H1 (cell line): ENCODE measurements around the gene NIM1K. TPM values are rescaled to one million over a fixed set of nuclear protein-coding genes. Genes with fewer than 3 reads are reported as not detected.
A peak's percentile ranks its signal among the peaks of the same experiment; 100 is the strongest.

ENCODE experiments used
- CTCF ChIA-PET: fragments of 300-600 bp; sonication (Branson Sonifier 250); formaldehyde crosslinking; loops from one replicate; lab custom pipeline; 2021; ENCODE audit not compliant: partially characterized antibody; lab: Charles Lee
- POLR2A ChIA-PET: fragments of 300-600 bp; sonication (Branson Sonifier 250); formaldehyde crosslinking; loops from one replicate; lab custom pipeline; 2021; ENCODE audit warnings: inconsistent platforms; ENCODE audit not compliant: partially characterized antibody; lab: Charles Lee
- DNase-seq, 2 experiments: peaks; one replicate each; pipeline versions ENCODE4 v3.0.0 to v3.0.0-alpha.2; 2010 to 2022; ENCODE audit warnings: low spot score in 2 of 2, low read depth in 1 of 2, mixed read lengths in 1 of 2
- FAIRE-seq: peaks from 2 replicates; lab custom pipeline; 2011; peaks lifted over from hg19 to GRCh38; lab: Jason Lieb, UNC
- H2AFZ ChIP-seq: 2 replicates; pipeline ENCODE4 v1.8.1; 2012; ENCODE audit warnings: low read length, inconsistent platforms
- H2AK5ac ChIP-seq: 2 replicates; pipeline ENCODE4 v1.6.1; 2013; ENCODE audit warnings: low read depth, low read length
- H2BK120ac ChIP-seq: replicated peaks from 2 replicates; pipeline ENCODE3; 2013; ENCODE audit warnings: low read depth, low read length, inconsistent platforms
- H2BK12ac ChIP-seq: 2 replicates; pipeline ENCODE4 v1.6.1; 2013; ENCODE audit warnings: low read depth, low read length
- H2BK15ac ChIP-seq: 2 replicates; pipeline ENCODE4 v1.6.1; 2013; ENCODE audit warnings: low read length
- H2BK20ac ChIP-seq: 2 replicates; pipeline ENCODE4 v1.6.1; 2013; ENCODE audit warnings: low read length
- H2BK5ac ChIP-seq: 2 replicates; pipeline ENCODE4 v1.6.1; 2013; ENCODE audit warnings: low read depth, low read length
- H3K14ac ChIP-seq: 2 replicates; pipeline ENCODE4 v1.6.1; 2013; ENCODE audit warnings: inconsistent platforms; ENCODE audit not compliant: insufficient read length
- H3K18ac ChIP-seq: 2 replicates; pipeline ENCODE4 v1.6.1; 2013; ENCODE audit warnings: low read length; ENCODE audit errors: extremely low read depth
- H3K23ac ChIP-seq: 2 replicates; pipeline ENCODE4 v1.6.1; 2013; ENCODE audit warnings: inconsistent platforms; ENCODE audit not compliant: insufficient read length
- H3K23me2 ChIP-seq: 2 replicates; pipeline ENCODE4 v1.6.1; 2013; ENCODE audit warnings: low read depth, low read length
- H3K27ac ChIP-seq: 2 replicates; pipeline ENCODE4 v1.6.1; 2011; ENCODE audit warnings: low read depth, low read length, inconsistent platforms
- H3K27me3 ChIP-seq, 4 experiments: replicated peaks in 1 of 4; 1 replicate in 1 of 4; 2 replicates in 3 of 4; pipeline versions ENCODE4 v1.6.1 to v1.8.1; 2011 to 2013; ENCODE audit warnings: low read length in 3 of 4, mild to moderate bottlenecking in 3 of 4, inconsistent platforms in 2 of 4, mixed read lengths in 2 of 4, moderate library complexity in 1 of 4; ENCODE audit not compliant: control insufficient read depth in 3 of 4, insufficient read depth in 3 of 4; ENCODE audit errors: extremely low read depth in 1 of 4
- H3K36me3 ChIP-seq, 4 experiments: 2 replicates each; pipeline versions ENCODE4 v1.6.1 to v1.8.1; 2011 to 2013; ENCODE audit warnings: mild to moderate bottlenecking in 4 of 4, low read length in 3 of 4, moderate library complexity in 2 of 4, control low read depth in 1 of 4, inconsistent platforms in 1 of 4; ENCODE audit not compliant: insufficient read depth in 4 of 4, control insufficient read depth in 2 of 4
- H3K4ac ChIP-seq: replicated peaks from 2 replicates; pipeline ENCODE3; 2013; ENCODE audit warnings: low read length, low read depth, mixed read lengths, inconsistent platforms; ENCODE audit not compliant: insufficient read length
- H3K4me1 ChIP-seq, 4 experiments: replicated peaks in 1 of 4; 1 replicate in 1 of 4; 2 replicates in 3 of 4; pipeline versions ENCODE4 v1.6.1 to v1.8.1; 2011 to 2013; ENCODE audit warnings: low read length in 3 of 4, inconsistent platforms in 2 of 4, mixed read lengths in 1 of 4; ENCODE audit not compliant: insufficient read depth in 4 of 4, control insufficient read depth in 3 of 4
- H3K4me2 ChIP-seq, 2 experiments: 2 replicates each; pipeline versions ENCODE4 v1.6.1 to v1.8.1; 2011 to 2013; ENCODE audit warnings: low read depth in 2 of 2, low read length in 2 of 2, control low read depth in 1 of 2, inconsistent platforms in 1 of 2, mild to moderate bottlenecking in 1 of 2; ENCODE audit not compliant: insufficient read depth in 1 of 2
- H3K4me3 ChIP-seq, 4 experiments: fragments of 200-600, 300-600 bp in 1 of 4; sonication (generic), shearing (Covaris generic), sonication (Bioruptor Twin) in 1 of 4; 2 replicates each; pipeline versions ENCODE4 v1.5.1 to v1.8.1; 2011 to 2016; ENCODE audit warnings: low read length in 4 of 4, low read depth in 3 of 4, control low read depth in 2 of 4, inconsistent platforms in 2 of 4, mild to moderate bottlenecking in 2 of 4, mixed read lengths in 1 of 4, moderate library complexity in 1 of 4; ENCODE audit not compliant: insufficient read depth in 2 of 4; ENCODE audit errors: extremely low read depth in 1 of 4
- H3K56ac ChIP-seq: replicated peaks from 2 replicates; pipeline ENCODE3; 2013; ENCODE audit warnings: low read depth, mild to moderate bottlenecking, mixed read lengths, low read length, inconsistent platforms; ENCODE audit not compliant: insufficient read length
- H3K79me1 ChIP-seq: 2 replicates; pipeline ENCODE4 v1.6.1; 2013; ENCODE audit warnings: low read depth, low read length, control low read depth
- H3K79me2 ChIP-seq, 2 experiments: 2 replicates each; pipeline versions ENCODE4 v1.6.1 to v1.8.1; 2012 to 2013; ENCODE audit warnings: low read length in 2 of 2, mild to moderate bottlenecking in 2 of 2, inconsistent platforms in 1 of 2; ENCODE audit not compliant: insufficient read depth in 2 of 2, control insufficient read depth in 1 of 2
- H3K9ac ChIP-seq, 4 experiments: replicated peaks in 1 of 4; 1 replicate in 1 of 4; 2 replicates in 3 of 4; pipeline versions ENCODE4 v1.6.1 to v1.8.1; 2011 to 2013; ENCODE audit warnings: low read depth in 3 of 4, low read length in 3 of 4, control low read depth in 2 of 4, mild to moderate bottlenecking in 2 of 4, moderate library complexity in 2 of 4, inconsistent platforms in 1 of 4; ENCODE audit errors: extremely low read depth in 1 of 4
- H3K9me3 ChIP-seq, 2 experiments: 2 replicates each; pipeline versions ENCODE4 v1.6.1 to v1.8.1; 2012 to 2013; ENCODE audit warnings: mild to moderate bottlenecking in 2 of 2, moderate library complexity in 2 of 2, control low read depth in 1 of 2, inconsistent platforms in 1 of 2, low read depth in 1 of 2, low read length in 1 of 2, mixed read lengths in 1 of 2; ENCODE audit not compliant: insufficient read depth in 2 of 2
- H4K20me1 ChIP-seq, 2 experiments: replicated peaks in 1 of 2; 2 replicates each; pipeline versions ENCODE3 to v1.8.1; 2011 to 2013; ENCODE audit warnings: inconsistent platforms in 2 of 2, low read length in 2 of 2, mild to moderate bottlenecking in 1 of 2; ENCODE audit not compliant: insufficient read depth in 2 of 2, control insufficient read depth in 1 of 2
- H4K5ac ChIP-seq: 2 replicates; pipeline ENCODE4 v1.6.1; 2013; ENCODE audit warnings: low read length, low read depth, mixed read lengths, inconsistent platforms; ENCODE audit not compliant: insufficient read length
- H4K8ac ChIP-seq: 2 replicates; pipeline ENCODE4 v1.8.0; 2013; ENCODE audit warnings: mild to moderate bottlenecking, moderate library complexity, low read length, inconsistent platforms; ENCODE audit not compliant: insufficient read depth; ENCODE audit errors: extremely low read depth
- H4K91ac ChIP-seq: replicated peaks from 2 replicates; pipeline ENCODE3; 2013; ENCODE audit warnings: low read length, mixed read lengths, inconsistent platforms; ENCODE audit not compliant: insufficient read length
- CEBPB ChIP-seq: IDR thresholded peaks from 2 replicates; pipeline ENCODE4 v1.6.1; 2012; ENCODE audit warnings: low read depth, low read length
- CREB1 ChIP-seq: IDR thresholded peaks from 2 replicates; pipeline ENCODE4 v1.6.1; 2012; ENCODE audit warnings: inconsistent platforms
- EGR1 ChIP-seq: IDR thresholded peaks from 2 replicates; pipeline ENCODE4 v1.6.1; 2011; ENCODE audit warnings: low read depth, low read length, borderline replicate concordance
- EZH2 ChIP-seq: fragments of 200-600 bp; sonication (generic); IDR thresholded peaks from 2 replicates; pipeline ENCODE4 v1.7.1; 2012; ENCODE audit warnings: low read depth, mild to moderate bottlenecking, moderate library complexity, low read length, inconsistent platforms; ENCODE audit not compliant: severe bottlenecking
- POLR2AphosphoS5 ChIP-seq: IDR thresholded peaks from 2 replicates; pipeline ENCODE4 v1.6.1; 2011; ENCODE audit warnings: low read depth, low read length
- POU5F1 ChIP-seq: IDR thresholded peaks from 2 replicates; pipeline ENCODE4 v1.6.1; 2011; ENCODE audit warnings: low read depth, mild to moderate bottlenecking, low read length, moderate library complexity
- RNF2 ChIP-seq: fragments of 200-900, 300-1000 bp; sonication (generic); IDR thresholded peaks from 2 replicates; pipeline ENCODE4 v1.7.1; 2016; ENCODE audit warnings: borderline replicate concordance, low read depth, mild to moderate bottlenecking, antibody characterized with exemption, low read length; ENCODE audit not compliant: poor library complexity, severe bottlenecking; ENCODE audit errors: missing control alignments
- SUZ12 ChIP-seq: fragments of 200-600 bp; sonication (generic); IDR thresholded peaks from 2 replicates; pipeline ENCODE4 v1.6.1; 2012; ENCODE audit warnings: mild to moderate bottlenecking, inconsistent platforms, low read length, moderate library complexity, mixed read lengths
- WGBS, 2 experiments: shearing (Covaris generic) in 1 of 2; methylation state at CpG; one replicate each; pipeline versions ENCODE4 v1.1.6 to v1.1.7; 2013 to 2015; ENCODE audit warnings: low lambda C conversion rate in 2 of 2, mixed read lengths in 2 of 2, inconsistent platforms in 1 of 2, low coverage in 1 of 2, missing lambda C conversion rate in 1 of 2; ENCODE audit not compliant: insufficient replicate concordance in 2 of 2, insufficient coverage in 1 of 2, insufficient read length in 1 of 2; ENCODE audit errors: extremely low coverage in 1 of 2, missing lambda C conversion rate in 1 of 2; 5-methylcytosine and 5-hydroxymethylcytosine counted together
- polyA plus RNA-seq, 7 experiments: library from polyadenylated mRNA; depleted of rRNA in 3 of 7; stranded (reverse) in 5 of 7; unstranded in 2 of 7; fragments of >200 nt in 5 of 7; fragments of 200-250 nt in 2 of 7; gene quantifications; 1 replicate in 5 of 7; 2 replicates in 1 of 7; 4 replicates in 1 of 7; pipeline versions ENCODE4 v1.2.1 to v1.2.3, GENCODE V29; 2011 to 2013; ENCODE audit warnings: missing spikeins in 2 of 7, mixed read lengths in 2 of 7
- total RNA-seq: library from RNA; stranded (reverse); fragmentation: NEBNext Ultra II Directional; extraction: Animal tissue kit (Norgen Biotek cat#: 25700); gene quantifications from 2 replicates; pipeline ENCODE4 v1.2.1, GENCODE V29; 2021
- TF ChIP-seq, protein P1 (sequence below): IDR thresholded peaks from 2 replicates; pipeline ENCODE4 v1.6.1; 2012; ENCODE audit warnings: low read length, inconsistent platforms
- TF ChIP-seq, protein P2 (sequence below): IDR thresholded peaks from 2 replicates; pipeline ENCODE4 v1.6.1; 2012; ENCODE audit warnings: inconsistent platforms

The NIM1K gene
- total and polyA plus RNA-seq, 2 of the 8 experiments (the other 6 are each of a cell fraction or from before 2014, with no cell fraction given), result not detected

DNA sequence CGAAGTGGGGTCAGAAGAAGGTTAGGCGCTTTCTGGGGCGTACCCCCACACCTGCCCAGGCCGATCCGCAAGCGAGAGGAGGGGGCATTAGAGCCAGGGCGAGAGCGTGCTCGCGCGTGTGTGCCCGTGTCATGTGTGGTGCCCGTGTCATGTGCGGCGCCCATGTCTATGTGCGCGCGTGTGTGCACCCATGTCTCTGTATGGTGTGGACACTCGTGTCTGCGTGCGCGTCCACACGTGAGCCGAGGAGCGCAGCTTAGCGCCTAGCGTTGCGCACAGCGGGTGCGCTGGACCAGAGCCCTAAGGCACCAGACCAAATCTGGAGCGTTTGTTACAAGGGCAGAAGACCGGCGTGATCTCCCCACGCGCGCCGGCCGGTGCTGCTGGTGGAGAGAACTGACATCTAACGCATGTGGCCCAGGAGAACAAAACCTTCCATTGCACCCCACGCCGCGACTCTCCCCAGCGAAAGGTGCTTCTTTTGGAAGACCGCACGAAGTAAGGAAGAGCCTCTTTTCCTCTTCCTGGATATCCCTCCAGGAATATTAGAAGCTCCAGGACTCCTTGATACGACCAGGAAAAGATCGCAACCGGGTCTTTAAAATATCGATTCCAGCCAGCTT lies 644 bp downstream of the NIM1K start:
- no peak overlapping the region for H3K27ac ChIP-seq
- H3K9ac ChIP-seq, result no peak overlapping the region
- H3K79me1 ChIP-seq, result no peaks in the 10 kb centered on the region
- H3K23ac ChIP-seq, result no peak overlapping the region
- H3K14ac ChIP-seq, result no peak overlapping the region
- no peak overlapping the region for H2BK5ac ChIP-seq
- H3K36me3 ChIP-seq, result no peaks in the 10 kb centered on the region
- peak overlapping the region; percentile 86 to 98 for H3K4me2 ChIP-seq
- no peak overlapping the region for H4K91ac ChIP-seq
- FAIRE-seq (no peak), DNase-seq (peak in 1 of 2 experiments; percentile 49)
- peaks cover 17% of the 10 kb centered on the region for H3K23me2 ChIP-seq
- peaks cover 0 to 5% of the 10 kb centered on the region in 2 experiments for H4K20me1 ChIP-seq
- H3K27me3 ChIP-seq, result peaks cover 8 to 36% (median 29%) of the 10 kb centered on the region in 4 experiments; a peak in 6 of 7 replicates
- H2BK15ac ChIP-seq, result no peak overlapping the region
- H3K9me3 ChIP-seq, result no peaks in the 10 kb centered on the region
- no peak overlapping the region for H3K4ac ChIP-seq
- no peaks in the 10 kb centered on the region for H3K79me2 ChIP-seq
- no peak overlapping the region for H3K56ac ChIP-seq
- H4K5ac ChIP-seq, result no peak overlapping the region
- ChIA-PET CTCF (interaction anchor here (0.7 to 2.1 kb wide), 6 partner anchors 10 to 198 kb away, joined by 3 to 6 read pairs (median 4); partner anchors contain the start of gene HMGCS1), POLR2A (interaction anchor here (0.8 to 1.2 kb wide), 2 partner anchors 72 kb away, joined by 3 to 4 read pairs; partner anchors contain the start of gene ZNF131)
- no peak overlapping the region for H3K18ac ChIP-seq
- no peak overlapping the region for H2AK5ac ChIP-seq
- 0 out of 2 replicates have a peak overlapping the region, but pooled peaks have one; percentile 39 for H2BK12ac ChIP-seq
- H2BK120ac ChIP-seq, result no peak overlapping the region
- peak overlapping the region; percentile 34 to 70 (median 47); a peak in 7 of 8 replicates for H3K4me3 ChIP-seq
- peak overlapping the region; percentile 25 for H4K8ac ChIP-seq
- no peak overlapping the region for H2AFZ ChIP-seq
- peaks cover 6 to 10% (median 8%) of the 10 kb centered on the region in 4 experiments for H3K4me1 ChIP-seq
- 2% methylated on average over 49 of the region's 49 CpGs; no CpG with 5 or more reads in 1 of the 2 experiments for WGBS, 2 experiments
- H2BK20ac ChIP-seq, result no peak overlapping the region
- TF ChIP-seq POU5F1 (no peak), CEBPB (no peak), CREB1 (no peak), SUZ12 (peak; percentile 67; the same call in 1 of the 2 replicates), RNF2 (peak; percentile 56), POLR2AphosphoS5 (no peak), EZH2 (peak; percentile 67), EGR1 (no peak)
- TF ChIP-seq, protein P1, sequence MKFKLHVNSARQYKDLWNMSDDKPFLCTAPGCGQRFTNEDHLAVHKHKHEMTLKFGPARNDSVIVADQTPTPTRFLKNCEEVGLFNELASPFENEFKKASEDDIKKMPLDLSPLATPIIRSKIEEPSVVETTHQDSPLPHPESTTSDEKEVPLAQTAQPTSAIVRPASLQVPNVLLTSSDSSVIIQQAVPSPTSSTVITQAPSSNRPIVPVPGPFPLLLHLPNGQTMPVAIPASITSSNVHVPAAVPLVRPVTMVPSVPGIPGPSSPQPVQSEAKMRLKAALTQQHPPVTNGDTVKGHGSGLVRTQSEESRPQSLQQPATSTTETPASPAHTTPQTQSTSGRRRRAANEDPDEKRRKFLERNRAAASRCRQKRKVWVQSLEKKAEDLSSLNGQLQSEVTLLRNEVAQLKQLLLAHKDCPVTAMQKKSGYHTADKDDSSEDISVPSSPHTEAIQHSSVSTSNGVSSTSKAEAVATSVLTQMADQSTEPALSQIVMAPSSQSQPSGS, result no peak
- TF ChIP-seq, protein P2, sequence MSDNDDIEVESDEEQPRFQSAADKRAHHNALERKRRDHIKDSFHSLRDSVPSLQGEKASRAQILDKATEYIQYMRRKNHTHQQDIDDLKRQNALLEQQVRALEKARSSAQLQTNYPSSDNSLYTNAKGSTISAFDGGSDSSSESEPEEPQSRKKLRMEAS, result peak; percentile 33; the same call in 1 of the 2 replicates
